ENCODE measurements around the gene TSC22D2.
"Not testable (repeated sequence)": the region's sequence is repeated elsewhere in the genome, so short reads cannot be mapped to it uniquely, and the experiment has no call there.

TSC22D2 gene

GRCh38 chr3:150490277-150490986 lies 82.3 kb downstream of the TSC22D2 start:
- no peak for DNase-seq

DNA sequence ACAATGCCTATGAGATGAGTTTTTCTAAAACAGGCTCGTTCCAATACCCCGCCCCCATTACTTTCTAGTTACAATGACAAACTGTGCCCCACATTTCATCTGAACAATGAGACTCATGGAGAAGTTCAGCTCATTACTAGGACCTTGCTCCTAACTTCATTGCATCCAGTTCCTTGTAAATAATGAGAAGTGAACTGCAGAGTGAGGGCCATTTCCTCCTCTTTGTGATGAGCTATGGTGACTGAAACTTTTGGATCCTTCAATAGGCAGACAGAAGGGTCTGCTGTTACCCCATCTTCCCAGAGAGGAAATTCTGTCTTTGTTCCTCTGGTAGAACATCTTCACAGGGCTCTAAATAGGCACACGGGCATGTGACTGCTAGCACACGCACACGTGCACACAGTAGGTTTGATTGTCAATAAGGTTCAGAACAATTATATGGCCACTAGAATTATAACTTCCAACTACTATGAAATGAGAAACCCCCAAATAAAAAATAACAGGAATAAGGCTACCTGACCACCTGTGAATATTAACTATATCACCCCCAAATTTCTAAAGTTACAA lies 86.4 kb downstream of the TSC22D2 start:
- no peak for DNase-seq

DNA sequence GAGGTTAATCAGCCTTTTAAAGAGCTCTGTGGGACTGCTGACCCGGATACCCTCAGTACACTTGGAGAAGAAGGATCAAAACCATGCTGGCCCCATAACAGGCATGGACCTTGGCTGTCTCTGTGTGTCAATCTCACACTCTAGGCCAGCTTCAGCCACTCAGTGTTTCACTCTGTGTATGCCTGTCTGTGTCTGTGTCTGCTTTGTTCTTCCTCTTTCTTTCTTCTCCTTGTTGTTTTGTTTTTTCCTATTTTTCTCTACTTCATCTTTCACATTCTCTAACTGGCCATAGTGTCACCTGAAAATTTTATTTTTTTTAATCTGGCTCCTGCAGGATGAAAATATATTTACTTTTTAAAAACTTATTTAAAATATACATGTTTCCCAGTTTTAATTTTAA lies 87.1 kb downstream of the TSC22D2 start:
- DNase-seq = no peak

DNA sequence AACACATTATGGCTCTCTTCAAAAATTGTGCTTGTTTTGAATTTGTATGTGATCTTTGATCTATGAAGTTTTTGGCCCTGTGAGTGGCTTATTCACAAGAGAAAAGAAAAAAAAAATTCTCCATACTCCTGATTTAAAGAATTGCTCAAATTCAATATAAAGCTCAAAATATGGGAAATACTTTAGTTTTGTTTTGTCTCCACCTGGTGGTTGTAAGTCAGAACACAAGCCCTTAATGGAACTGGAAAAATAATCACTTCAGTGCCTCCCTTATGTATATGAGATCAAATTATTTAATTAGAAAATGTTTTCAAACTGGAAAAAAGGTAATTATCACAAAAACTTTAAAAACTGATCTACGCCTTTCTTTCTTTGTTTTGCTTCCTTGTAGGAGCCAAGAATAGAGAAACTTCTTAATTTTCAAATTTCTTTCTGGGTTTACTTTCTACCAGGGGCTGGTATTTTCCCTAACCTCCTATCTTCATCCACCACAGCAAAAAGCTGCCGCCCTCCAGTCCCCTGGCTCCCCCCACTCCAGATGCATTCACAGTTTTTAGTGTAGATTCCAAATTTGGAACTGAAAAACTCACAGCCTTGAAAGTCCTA lies 87.6 kb downstream of the TSC22D2 start:
- peak; percentile 73 for DNase-seq

DNA sequence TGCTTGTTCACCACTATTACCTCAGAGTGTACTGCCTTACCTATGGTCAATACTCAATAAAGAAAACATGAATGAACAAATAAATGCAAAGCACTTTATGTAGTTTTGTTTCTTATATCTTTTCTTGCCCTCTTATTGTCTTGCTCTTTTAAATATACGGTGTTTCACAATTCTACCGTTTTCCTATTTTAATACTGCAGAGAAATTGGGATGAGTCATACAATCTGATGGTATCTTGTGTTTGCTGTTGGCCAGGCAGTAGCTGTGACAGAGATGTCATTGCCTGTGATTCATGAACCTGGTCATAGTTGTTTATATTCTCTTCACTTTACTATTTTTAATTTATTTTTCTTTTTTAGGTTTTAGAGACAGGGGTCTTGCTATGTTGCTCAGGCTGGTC lies 89.9 kb downstream of the TSC22D2 start:
- DNase-seq = no peak

GRCh38 chr3:150500960-150501359 lies 92.9 kb downstream of the TSC22D2 start:
- DNase-seq = not testable (repeated sequence)

- DNase-seq = no peak
Measured at GRCh38 chr3:150503402-150504099, 95.5 kb downstream of the TSC22D2 start.

DNA sequence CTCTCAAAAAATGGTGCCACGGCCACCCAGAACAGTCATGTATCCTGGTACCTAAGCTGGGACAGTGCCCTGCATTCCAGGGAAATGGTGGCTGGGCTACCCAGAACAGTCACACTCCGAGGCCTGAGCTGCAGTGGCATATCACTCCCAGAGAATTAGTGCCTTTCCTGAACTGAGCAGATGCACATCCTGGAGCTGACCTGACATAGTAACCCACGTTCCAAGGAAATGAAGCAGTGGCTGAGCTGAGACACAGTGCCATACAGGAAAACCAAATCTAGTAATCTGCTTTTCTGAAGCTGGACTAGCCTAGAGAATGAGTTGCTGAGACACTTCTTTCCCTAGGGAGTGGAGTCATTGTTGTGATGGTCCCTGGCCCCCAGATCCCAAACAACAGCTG lies 96.4 kb downstream of the TSC22D2 start:
- no peak for DNase-seq

GRCh38 chr3:150508401-150508800 lies 100.3 kb downstream of the TSC22D2 start:
- DNase-seq = no peak

DNA sequence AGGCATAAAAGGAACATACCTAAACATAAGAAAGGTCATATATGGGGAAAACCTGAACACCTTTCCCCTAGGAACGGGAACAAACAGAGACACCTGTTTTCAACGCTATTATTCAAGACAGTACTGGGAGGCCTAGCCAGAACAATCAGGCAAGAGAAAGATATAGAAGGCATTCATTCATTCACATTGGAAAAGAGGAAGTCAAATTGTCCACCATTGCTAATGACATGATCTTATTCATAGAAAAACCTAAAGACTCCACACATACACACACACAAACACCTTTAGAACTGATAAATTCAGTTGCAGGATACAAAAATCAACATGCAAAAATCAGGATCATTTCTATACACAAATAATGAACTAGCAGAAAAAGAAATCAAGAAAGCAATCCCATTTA lies 101.7 kb downstream of the TSC22D2 start:
- no peak for DNase-seq

DNA sequence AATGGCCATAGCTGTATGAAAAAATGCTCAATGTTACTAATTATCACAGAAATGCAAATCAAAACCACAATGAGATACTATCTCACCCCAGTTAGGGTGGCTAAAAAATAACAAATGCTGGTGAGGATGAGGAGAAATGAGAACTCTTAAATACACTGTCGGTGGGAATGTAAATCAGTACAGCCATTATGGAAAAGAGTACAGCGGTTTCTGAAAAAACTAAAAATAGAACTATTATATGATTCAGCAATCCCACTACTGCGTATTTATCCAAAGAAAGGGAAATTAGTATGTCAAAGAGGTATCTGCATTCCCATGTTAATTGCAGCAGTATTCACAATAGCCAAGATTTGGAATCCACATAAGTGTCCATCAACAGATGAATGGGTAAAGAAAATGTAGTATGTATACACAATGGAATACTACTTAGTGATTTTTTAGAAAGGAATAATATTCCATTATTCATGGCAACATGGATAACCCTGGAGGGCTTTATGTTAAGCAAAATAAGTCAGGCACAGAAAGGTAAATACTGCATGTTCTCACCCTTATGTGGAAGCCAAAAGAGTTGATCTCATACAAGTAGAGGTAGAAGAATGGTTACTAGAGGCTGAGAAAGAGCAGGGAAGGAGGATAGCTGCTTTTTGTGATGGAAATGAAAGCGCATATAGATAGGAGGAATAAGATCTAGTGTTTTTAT lies 103.2 kb downstream of the TSC22D2 start:
- no peak for DNase-seq

GRCh38 chr3:150515210-150515609 lies 107.1 kb downstream of the TSC22D2 start:
- no peak for DNase-seq

Measured in NCI-H1694 (cell line).